Colonic mucosa (tissue), 4 donors: Measurements from ENCODE around the gene SPPL2A. TPM values are rescaled to one million over a fixed set of nuclear protein-coding genes. Genes with fewer than 3 reads are reported as not detected.
A peak's percentile ranks its signal among the peaks of the same experiment; 100 is the strongest.

ENCODE experiments used
- DNase-seq: peaks from one replicate; pipeline ENCODE4 v3.0.0-alpha.2; 2020
- H3K27ac ChIP-seq: fragments of 200-600 bp; one replicate; pipeline ENCODE4 v1.8.0; 2021
- H3K27me3 ChIP-seq: fragments of 200-600 bp; one replicate; pipeline ENCODE4 v1.8.0; 2021
- H3K36me3 ChIP-seq: fragments of 200-600 bp; one replicate; pipeline ENCODE4 v1.8.0; 2021
- H3K4me1 ChIP-seq: fragments of 200-600 bp; one replicate; pipeline ENCODE4 v1.8.0; 2021; ENCODE audit warnings: mild to moderate bottlenecking
- H3K4me3 ChIP-seq: fragments of 200-600 bp; one replicate; pipeline ENCODE4 v1.8.0; 2021
- H3K9ac ChIP-seq, 2 donors: one replicate each; pipeline ENCODE4 v1.7.0; 2013; ENCODE audit warnings: control low read depth in 2 of 2, low read depth in 2 of 2, low read length in 2 of 2
- H3K9me3 ChIP-seq: fragments of 200-600 bp; one replicate; pipeline ENCODE4 v1.8.0; 2021
- intact Hi-C: fragments of 100-400 bp; cut with DNase I; formaldehyde crosslinking; loops from one replicate; pipeline ENCODE4 v1.14.1; 2022
- total RNA-seq, 2 donors: library from RNA; stranded (reverse); fragmentation: NEBNext Ultra II Directional in 1 of 2; extraction: Animal tissue kit (Norgen Biotek cat#: 25700) in 1 of 2; gene quantifications; one replicate each; pipeline ENCODE4 v1.2.1, GENCODE V29; 2021
- TF ChIP-seq, protein P1 (sequence below): fragments of 200-600 bp; IDR thresholded peaks from one replicate; pipeline ENCODE4 v1.8.0; 2022; ENCODE audit warnings: antibody characterized with exemption, mild to moderate bottlenecking
- donor health status: healthy.
- donor health status: DM: no; HTN: no; CAD: no.
- donor health status: DM: no; HTN: no; CAD: no.

Gene SPPL2A
- total RNA-seq, 2 donors from 2014 or later = 190 to 308 TPM

DNA sequence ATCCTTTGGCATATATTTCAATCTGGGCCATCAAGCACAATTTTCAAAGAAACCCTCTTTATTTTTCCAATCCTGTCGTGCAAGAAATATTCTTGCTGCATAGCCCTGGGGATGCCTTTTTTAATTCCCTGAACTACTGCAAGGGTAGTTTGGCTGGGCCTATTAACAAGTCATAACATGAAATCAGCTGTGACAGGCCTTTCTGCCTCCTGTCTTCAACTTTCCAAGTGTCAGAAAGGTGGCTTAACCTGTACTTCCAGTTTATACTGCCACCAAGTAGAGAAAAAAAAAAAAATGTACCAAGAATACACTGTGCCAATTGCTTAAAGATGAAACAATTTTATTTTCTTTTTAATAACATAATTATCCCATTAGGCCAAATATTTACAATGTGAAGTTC, 32.4 kb upstream of the SPPL2A start:
- intact Hi-C loops = loop anchor here (10.0 kb wide), 1 partner anchor 67 kb away; no protein-coding TSS in a partner anchor
- Histone ChIP-seq H3K27ac (peak overlapping the region; percentile 74), H3K9ac (no peak overlapping the region), H3K27me3 (no peaks in the 10 kb centered on the region), H3K9me3 (no peaks in the 10 kb centered on the region), H3K4me3 (no peak overlapping the region), H3K36me3 (no peaks in the 10 kb centered on the region), H3K4me1 (peaks cover 6% of the 10 kb centered on the region)
- TF ChIP-seq, protein P1, sequence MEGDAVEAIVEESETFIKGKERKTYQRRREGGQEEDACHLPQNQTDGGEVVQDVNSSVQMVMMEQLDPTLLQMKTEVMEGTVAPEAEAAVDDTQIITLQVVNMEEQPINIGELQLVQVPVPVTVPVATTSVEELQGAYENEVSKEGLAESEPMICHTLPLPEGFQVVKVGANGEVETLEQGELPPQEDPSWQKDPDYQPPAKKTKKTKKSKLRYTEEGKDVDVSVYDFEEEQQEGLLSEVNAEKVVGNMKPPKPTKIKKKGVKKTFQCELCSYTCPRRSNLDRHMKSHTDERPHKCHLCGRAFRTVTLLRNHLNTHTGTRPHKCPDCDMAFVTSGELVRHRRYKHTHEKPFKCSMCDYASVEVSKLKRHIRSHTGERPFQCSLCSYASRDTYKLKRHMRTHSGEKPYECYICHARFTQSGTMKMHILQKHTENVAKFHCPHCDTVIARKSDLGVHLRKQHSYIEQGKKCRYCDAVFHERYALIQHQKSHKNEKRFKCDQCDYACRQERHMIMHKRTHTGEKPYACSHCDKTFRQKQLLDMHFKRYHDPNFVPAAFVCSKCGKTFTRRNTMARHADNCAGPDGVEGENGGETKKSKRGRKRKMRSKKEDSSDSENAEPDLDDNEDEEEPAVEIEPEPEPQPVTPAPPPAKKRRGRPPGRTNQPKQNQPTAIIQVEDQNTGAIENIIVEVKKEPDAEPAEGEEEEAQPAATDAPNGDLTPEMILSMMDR = no peak
- peak; percentile 28 for DNase-seq

DNA sequence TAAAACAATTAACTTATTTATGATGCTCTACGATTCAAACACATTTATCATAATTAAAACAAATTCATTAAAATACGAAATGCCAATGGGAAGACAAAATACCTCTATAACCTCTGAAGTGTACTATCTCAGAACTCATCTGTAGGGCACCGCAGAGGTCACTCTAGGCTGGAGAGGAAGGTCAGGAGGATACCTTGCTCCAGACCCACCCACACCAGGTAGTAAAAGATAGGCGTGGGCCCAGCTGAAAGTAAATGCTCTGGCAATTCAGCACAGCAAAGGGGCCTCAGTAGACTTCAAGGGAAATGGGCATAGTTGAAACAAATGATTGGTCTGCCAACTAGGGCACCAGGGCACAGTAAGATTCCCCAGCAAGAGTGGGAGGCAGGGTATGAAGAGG, 26.0 kb upstream of the SPPL2A start:
- Histone ChIP-seq H3K36me3 (no peaks in the 10 kb centered on the region), H3K27me3 (no peaks in the 10 kb centered on the region), H3K4me1 (peaks cover 5% of the 10 kb centered on the region), H3K27ac (peak overlapping the region; percentile 86), H3K9me3 (no peaks in the 10 kb centered on the region), H3K4me3 (no peak overlapping the region), H3K9ac (no peak overlapping the region)
- intact Hi-C loops = loop anchor here (10.0 kb wide), 1 partner anchor 73 kb away; no protein-coding TSS in a partner anchor
- DNase-seq = peak; percentile 85
- TF ChIP-seq, protein P1 = no peak

DNA sequence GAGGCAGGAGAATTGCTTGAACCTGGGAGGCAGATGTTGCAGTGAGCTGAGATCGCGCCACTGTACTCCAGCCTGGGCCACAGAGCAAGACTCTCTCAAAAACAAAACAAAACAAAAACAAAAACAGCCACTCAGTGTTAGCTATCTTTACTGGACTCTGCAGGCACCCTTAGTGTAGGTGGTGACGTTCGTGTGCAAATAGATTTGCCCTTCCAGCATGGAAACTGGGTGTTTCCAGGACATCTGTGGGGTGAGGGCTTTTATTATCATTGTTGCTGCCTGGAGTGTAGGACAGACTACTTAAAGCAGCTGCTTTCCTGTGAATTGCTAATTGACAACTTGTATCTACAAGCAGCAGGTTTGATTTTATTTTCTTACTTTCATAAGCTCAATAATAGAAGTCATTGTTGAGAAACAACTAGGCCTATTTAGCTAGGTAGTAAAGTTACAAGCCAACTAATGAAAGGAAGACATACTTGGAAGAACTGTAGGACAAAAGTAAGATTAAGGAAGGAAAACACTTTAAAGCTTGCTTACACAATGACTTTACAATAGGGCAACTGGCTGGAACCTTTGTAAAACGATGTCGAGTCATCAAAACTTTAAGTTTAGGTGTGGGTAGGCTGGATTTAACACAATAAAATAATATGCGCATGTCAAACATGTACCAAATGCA, 25.4 kb upstream of the SPPL2A start:
- H3K4me3 ChIP-seq = no peak overlapping the region
- no peaks in the 10 kb centered on the region for H3K9me3 ChIP-seq
- H3K27ac ChIP-seq = peak overlapping the region; percentile 86
- no peaks in the 10 kb centered on the region for H3K27me3 ChIP-seq
- TF ChIP-seq, protein P1 = no peak
- peak; percentile 68 for DNase-seq
- H3K9ac ChIP-seq = peak overlapping the region in 1 of 2 donors; percentile 49
- H3K36me3 ChIP-seq = no peaks in the 10 kb centered on the region
- H3K4me1 ChIP-seq = peaks cover 5% of the 10 kb centered on the region
- intact Hi-C loops = loop anchor here (10.0 kb wide), 1 partner anchor 74 kb away; no protein-coding TSS in a partner anchor

DNA sequence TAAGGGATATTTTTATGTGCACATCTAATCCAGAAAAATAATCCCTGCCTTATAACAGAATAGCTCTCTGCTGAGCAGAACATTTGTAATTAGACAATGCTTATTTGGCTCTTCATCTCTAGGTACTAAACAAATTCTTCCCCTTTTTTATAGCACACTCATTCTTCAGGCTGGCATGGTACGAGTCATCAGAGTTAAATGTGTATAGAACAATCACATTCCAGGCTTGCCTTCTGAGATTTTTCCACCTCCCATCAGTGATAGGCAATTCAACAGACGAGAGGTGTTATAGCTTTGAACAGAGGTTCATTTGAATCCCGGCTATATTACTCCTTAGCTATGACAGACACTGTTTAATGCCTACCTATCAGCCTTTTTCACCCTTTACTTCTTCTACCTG, 21.4 kb upstream of the SPPL2A start:
- intact Hi-C loops = no loop called here
- no peaks in the 10 kb centered on the region for H3K27me3 ChIP-seq
- no peaks in the 10 kb centered on the region for H3K9me3 ChIP-seq
- H3K36me3 ChIP-seq = no peaks in the 10 kb centered on the region
- peaks cover under 1% of the 10 kb centered on the region for H3K4me1 ChIP-seq
- H3K27ac ChIP-seq = peak overlapping the region; percentile 41
- H3K4me3 ChIP-seq = no peak overlapping the region
- TF ChIP-seq, protein P1 = no peak
- no peak for DNase-seq
- H3K9ac ChIP-seq = peak overlapping the region in 1 of 2 donors; percentile 32

DNA sequence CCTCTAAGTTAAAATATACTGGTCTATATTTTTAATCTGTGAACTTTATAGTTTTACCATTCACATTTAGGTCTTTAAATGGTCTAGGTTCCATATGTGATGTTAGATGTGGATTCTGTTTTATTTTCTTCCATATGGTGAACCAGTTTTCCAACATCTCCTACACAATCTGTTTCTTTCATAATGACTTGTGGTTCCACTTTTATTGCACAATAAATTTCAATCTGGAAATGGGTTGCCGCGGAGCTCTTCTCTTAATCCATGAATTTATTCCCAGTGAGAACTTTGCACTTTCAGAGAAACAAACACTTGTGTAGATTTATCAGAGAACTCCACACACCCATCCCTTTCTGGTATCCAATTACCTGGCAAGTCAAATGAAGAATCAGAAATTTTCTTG, 20.9 kb upstream of the SPPL2A start:
- intact Hi-C loops = no loop called here
- Histone ChIP-seq H3K4me3 (no peak overlapping the region), H3K27me3 (no peaks in the 10 kb centered on the region), H3K4me1 (no peaks in the 10 kb centered on the region), H3K9ac (no peak overlapping the region), H3K36me3 (no peaks in the 10 kb centered on the region), H3K27ac (peak overlapping the region; percentile 41), H3K9me3 (no peaks in the 10 kb centered on the region)
- TF ChIP-seq, protein P1 = no peak
- DNase-seq = no peak
